Colon (tissue), 2 donors: ENCODE results near the gene TP53AIP1.

Source experiments
- FAIRE-seq: peaks from 2 replicates; lab custom pipeline; 2012; peaks lifted over from hg19 to GRCh38; lab: Jason Lieb, UNC
- donor health status: control.
- donor health status: control.

TP53AIP1 gene, protein sequence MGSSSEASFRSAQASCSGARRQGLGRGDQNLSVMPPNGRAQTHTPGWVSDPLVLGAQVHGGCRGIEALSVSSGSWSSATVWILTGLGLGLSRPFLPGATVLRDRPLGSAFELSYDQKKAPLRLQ

DNA sequence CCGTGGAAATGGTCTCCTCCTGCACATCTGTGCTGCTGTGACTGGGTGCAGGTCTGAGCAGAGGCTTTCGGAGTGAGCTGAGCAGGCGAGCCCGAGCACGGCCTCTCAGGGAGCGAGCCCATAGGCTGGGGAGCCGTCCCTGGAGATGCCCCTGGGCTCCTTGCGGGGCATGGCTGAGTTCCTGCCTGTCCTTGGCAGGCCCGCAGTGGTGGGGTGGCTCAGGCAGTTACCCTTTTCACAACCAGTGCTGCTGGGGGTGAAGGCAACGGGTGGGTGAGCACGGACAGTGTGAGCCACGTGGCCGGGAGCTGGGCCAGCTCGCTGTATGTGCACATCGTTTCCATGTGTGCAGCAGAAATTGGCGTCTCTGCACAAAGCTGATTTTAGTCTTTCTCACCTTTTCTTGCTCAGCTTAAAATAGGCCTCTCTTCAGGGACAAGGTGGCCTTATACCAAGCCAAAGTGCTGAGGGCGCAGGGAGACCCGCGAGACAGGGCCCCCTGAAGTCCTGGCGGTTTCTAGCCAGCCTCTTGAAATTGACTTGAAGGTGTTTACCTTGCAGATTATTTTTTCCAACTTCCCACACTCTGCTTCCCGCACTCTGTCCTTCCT is at the start of gene TP53AIP1:
Gene TP53AIP1, minus strand, starts transcription at position 55 of the 611 bp plus-strand sequence. CDS start 5,053 bp downstream, outside the sequence.
- no peak for FAIRE-seq

GRCh38 chr11:128988242-128988970 is 45.7 kb upstream of the TP53AIP1 start:
- no peak for FAIRE-seq

DNA sequence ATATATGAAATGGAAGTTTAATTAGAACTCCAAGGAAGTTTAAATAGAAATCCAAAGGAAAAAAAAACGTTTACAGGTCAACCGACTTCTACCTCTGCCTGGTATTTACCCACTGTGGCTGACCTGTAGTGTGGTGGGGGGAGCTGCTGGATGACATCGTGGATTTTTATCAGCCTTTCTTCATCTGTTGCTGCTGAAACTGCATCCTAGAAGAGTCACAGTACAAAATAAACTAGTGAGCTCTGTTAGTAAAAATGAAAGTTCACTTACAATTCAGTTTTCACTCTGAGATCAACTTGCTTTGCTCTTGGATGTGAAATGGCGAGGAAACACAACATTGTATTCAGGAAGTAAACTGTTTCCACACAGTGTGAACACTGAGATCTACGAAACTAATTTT is 43.2 kb upstream of the TP53AIP1 start:
- FAIRE-seq = no peak

DNA sequence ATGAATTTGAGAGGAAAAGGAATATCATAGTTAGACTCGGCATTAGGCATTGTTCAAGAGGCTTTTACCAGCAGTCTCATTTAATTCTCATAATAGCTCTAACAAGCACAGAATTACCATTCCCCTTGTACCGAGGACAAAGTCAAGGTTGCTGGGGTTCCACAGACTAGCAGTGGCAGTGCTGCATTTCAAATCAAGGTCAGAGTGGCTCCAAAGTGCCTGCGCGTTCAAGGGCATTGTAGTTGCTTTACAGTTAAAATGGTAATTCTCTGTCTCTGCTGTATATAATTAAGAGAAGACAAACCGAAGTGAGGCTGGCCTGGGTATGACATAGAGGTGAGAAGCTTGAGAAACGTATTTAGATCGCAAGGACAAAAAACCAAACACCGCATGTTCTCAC is 40.4 kb upstream of the TP53AIP1 start:
- FAIRE-seq = no peak

GRCh38 chr11:128981254-128981653 is 38.6 kb upstream of the TP53AIP1 start:
- no peak for FAIRE-seq

- no peak for FAIRE-seq
Measured at GRCh38 chr11:128970598-128971190, 28.0 kb upstream of the TP53AIP1 start.

GRCh38 chr11:128968916-128969315 is 26.2 kb upstream of the TP53AIP1 start:
- no peak for FAIRE-seq

DNA sequence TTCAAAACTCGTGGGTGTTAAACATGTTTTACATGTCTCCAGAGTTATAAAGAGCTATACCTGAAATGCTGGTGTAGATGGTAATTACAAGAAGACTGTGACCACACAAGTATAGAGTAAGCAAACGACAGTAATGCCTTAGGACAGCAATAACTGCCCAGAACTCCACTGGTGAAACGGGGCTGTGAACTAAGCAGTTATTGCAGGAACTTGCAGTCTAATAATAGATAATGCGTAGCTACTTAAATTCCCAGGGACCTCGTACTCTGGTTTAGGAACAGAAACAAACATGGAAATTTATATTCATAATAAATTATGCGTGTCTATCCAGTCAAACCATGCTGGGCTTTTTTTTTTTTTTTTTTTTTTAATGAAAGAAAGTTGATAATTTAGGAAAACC is 24.9 kb upstream of the TP53AIP1 start:
- FAIRE-seq = no peak

DNA sequence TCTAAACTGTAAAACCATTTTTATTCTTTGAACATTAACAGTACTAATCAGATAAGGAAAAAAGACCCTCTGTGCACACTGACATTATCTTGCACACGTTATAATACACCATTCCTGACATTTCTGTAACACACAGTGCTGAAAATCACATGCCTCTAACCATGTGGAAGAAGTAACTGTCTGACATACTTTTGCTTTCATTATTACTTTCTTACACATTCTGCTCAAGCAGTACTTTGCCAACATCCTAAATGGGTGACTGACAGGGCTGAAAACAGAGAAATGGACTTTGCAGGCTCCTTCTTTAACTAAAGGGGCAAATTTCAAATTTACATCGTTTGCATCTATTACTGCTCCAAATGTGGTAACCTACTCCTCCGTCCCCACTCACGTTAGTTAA is 22.8 kb upstream of the TP53AIP1 start:
- no peak for FAIRE-seq

DNA sequence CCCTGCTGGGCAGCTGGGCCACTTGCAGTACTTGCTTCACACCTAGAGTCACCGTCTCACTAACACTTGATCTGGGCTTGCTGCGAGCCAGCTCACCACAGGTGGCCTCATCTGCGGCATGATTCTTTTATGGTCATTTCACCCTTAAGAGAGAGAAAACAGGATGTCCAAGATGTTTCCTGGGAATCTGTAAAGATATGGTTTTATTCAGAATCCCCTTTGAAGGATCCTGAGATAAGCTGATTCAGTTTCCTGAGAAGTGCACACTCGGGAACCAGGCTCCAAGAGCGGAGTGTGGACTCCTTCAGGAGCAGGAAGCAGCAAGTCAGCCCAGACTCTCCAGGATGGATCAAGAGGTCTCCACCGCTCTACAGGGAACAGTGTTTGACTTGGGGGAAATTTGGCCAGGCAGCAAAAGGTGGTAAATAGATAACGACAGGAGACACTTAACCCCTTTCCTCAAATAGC is 21.8 kb upstream of the TP53AIP1 start:
- FAIRE-seq = no peak

DNA sequence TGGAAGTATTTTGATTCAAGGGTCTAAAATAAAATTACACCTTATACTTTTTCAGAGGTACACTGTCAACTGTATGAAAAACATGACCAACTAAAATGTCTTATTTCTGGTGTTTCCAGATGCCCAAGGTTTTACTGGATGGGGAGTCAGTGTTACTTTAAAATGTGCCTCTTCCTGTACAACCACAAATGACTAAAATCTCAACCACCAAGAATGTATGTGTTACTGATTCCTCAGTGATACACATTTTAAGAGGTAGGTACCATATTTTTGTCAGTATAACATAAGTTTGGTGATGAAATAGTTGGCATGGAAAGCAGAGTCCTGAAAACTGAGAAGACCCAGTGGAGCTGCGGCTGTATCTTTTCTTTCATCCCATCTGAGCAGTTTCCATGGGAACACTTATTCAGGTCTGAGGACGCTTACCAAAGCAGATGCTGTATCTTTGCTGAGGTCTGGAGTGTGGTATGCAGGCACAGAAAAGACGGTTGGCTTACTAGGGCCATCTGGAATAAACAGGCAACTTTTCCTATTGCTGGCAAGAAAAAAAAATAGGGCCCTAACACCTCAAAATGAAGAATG is 21.2 kb upstream of the TP53AIP1 start:
- no peak for FAIRE-seq

- FAIRE-seq = no peak
Measured at GRCh38 chr11:128962896-128963295, 20.2 kb upstream of the TP53AIP1 start.

- no peak for FAIRE-seq
Measured at GRCh38 chr11:128961645-128962044, 19.0 kb upstream of the TP53AIP1 start.

- no peak for FAIRE-seq
Measured at GRCh38 chr11:128957202-128957482, 14.5 kb upstream of the TP53AIP1 start.

- no peak for FAIRE-seq
Measured at GRCh38 chr11:128956401-128957201, 13.9 kb upstream of the TP53AIP1 start.

- no peak for FAIRE-seq
Measured at GRCh38 chr11:128955636-128956035, 13.0 kb upstream of the TP53AIP1 start.

- FAIRE-seq = no peak
Measured at GRCh38 chr11:128953151-128953550, 10.5 kb upstream of the TP53AIP1 start.

DNA sequence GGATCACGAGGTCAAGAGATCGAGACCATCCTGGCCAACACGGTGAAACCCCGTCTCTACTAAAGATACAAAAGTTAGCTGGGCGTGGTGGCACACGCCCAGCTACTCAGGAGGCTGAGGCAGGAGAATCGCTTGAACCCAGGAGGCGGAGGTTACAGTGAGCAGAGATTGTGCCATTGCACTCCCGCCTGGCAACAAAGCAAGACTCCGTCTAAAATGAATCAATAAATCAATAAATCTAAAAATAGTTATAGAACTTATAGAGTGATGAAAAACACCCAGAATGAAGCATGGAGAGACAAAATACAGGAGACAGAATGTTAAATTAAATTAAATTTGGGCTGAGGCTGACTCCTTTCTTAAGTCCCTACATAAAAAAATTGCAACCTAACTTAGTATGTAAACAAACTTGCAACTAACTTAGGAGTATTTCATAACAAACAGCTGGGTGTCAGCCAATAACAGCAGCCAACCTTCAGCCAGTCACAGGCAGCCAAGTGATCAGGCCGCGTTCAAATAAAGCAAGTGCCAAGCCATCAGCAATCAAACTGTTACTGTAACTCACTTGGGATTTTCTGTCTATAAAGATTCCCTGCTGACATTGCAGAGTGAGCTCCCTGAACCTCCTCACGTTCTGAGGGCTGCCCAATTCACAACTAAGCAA is 7.3 kb upstream of the TP53AIP1 start:
- no peak for FAIRE-seq

DNA sequence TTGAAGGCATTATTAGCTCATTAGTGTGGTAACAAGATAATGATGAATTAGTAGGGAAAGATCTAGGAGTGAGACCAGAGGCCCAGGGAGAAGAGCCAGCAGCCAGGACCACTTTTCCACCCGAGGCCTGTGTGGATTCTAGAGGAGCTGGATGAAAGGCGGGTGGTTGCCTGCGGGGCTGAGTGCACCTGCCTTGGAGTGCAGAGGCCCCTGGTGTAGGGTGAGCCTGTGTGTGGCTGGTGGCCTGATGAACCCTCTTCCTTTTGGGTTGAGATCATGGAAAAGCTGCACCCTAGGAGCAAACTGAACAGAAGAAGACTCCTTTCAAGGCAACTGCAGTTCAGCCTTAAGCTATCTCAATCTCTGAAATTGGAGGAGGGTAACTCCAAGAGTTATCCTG is 5.9 kb upstream of the TP53AIP1 start:
- FAIRE-seq = no peak

- no peak for FAIRE-seq
Measured at GRCh38 chr11:128947773-128948172, 5.1 kb upstream of the TP53AIP1 start.

DNA sequence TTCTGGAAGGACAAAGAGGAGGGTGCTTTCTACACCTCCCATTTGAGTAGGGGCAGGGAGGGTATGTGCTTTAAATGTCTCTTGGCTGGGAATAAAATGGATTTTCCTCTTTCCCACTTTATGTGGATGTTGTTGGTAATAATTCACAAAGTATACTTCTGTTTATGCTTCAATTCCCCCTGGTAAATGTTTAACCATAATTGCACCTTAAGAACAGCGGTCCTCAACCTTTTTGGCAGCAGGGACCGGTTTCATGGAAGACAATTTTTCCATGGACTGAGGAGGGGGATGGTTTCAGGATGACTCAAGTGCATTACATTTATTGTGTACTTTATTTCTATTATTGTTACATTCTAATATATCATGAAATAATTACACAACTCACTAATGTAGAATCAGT is 4.0 kb upstream of the TP53AIP1 start:
- no peak for FAIRE-seq
